H1 (cell line): ENCODE data around the gene MBNL1. TPM values are rescaled to one million over a fixed set of nuclear protein-coding genes. Genes with fewer than 3 reads are reported as not detected.

Source experiments
- CTCF ChIA-PET: fragments of 300-600 bp; sonication (Branson Sonifier 250); formaldehyde crosslinking; loops from one replicate; lab custom pipeline; 2021; ENCODE audit not compliant: partially characterized antibody; lab: Charles Lee
- POLR2A ChIA-PET: fragments of 300-600 bp; sonication (Branson Sonifier 250); formaldehyde crosslinking; loops from one replicate; lab custom pipeline; 2021; ENCODE audit warnings: inconsistent platforms; ENCODE audit not compliant: partially characterized antibody; lab: Charles Lee
- DNase-seq, 2 experiments: peaks; one replicate each; pipeline versions ENCODE4 v3.0.0 to v3.0.0-alpha.2; 2010 to 2022; ENCODE audit warnings: low spot score in 2 of 2, low read depth in 1 of 2, mixed read lengths in 1 of 2
- FAIRE-seq: peaks from 2 replicates; lab custom pipeline; 2011; peaks lifted over from hg19 to GRCh38; lab: Jason Lieb, UNC
- H2AFZ ChIP-seq: 2 replicates; pipeline ENCODE4 v1.8.1; 2012; ENCODE audit warnings: low read length, inconsistent platforms
- H2AK5ac ChIP-seq: 2 replicates; pipeline ENCODE4 v1.6.1; 2013; ENCODE audit warnings: low read depth, low read length
- H2BK120ac ChIP-seq: replicated peaks from 2 replicates; pipeline ENCODE3; 2013; ENCODE audit warnings: low read depth, low read length, inconsistent platforms
- H2BK12ac ChIP-seq: 2 replicates; pipeline ENCODE4 v1.6.1; 2013; ENCODE audit warnings: low read depth, low read length
- H2BK15ac ChIP-seq: 2 replicates; pipeline ENCODE4 v1.6.1; 2013; ENCODE audit warnings: low read length
- H2BK20ac ChIP-seq: 2 replicates; pipeline ENCODE4 v1.6.1; 2013; ENCODE audit warnings: low read length
- H2BK5ac ChIP-seq: 2 replicates; pipeline ENCODE4 v1.6.1; 2013; ENCODE audit warnings: low read depth, low read length
- H3K14ac ChIP-seq: 2 replicates; pipeline ENCODE4 v1.6.1; 2013; ENCODE audit warnings: inconsistent platforms; ENCODE audit not compliant: insufficient read length
- H3K18ac ChIP-seq: 2 replicates; pipeline ENCODE4 v1.6.1; 2013; ENCODE audit warnings: low read length; ENCODE audit errors: extremely low read depth
- H3K23ac ChIP-seq: 2 replicates; pipeline ENCODE4 v1.6.1; 2013; ENCODE audit warnings: inconsistent platforms; ENCODE audit not compliant: insufficient read length
- H3K23me2 ChIP-seq: 2 replicates; pipeline ENCODE4 v1.6.1; 2013; ENCODE audit warnings: low read depth, low read length
- H3K27ac ChIP-seq: 2 replicates; pipeline ENCODE4 v1.6.1; 2011; ENCODE audit warnings: low read depth, low read length, inconsistent platforms
- H3K27me3 ChIP-seq, 4 experiments: replicated peaks in 1 of 4; 1 replicate in 1 of 4; 2 replicates in 3 of 4; pipeline versions ENCODE4 v1.6.1 to v1.8.1; 2011 to 2013; ENCODE audit warnings: low read length in 3 of 4, mild to moderate bottlenecking in 3 of 4, inconsistent platforms in 2 of 4, mixed read lengths in 2 of 4, moderate library complexity in 1 of 4; ENCODE audit not compliant: control insufficient read depth in 3 of 4, insufficient read depth in 3 of 4; ENCODE audit errors: extremely low read depth in 1 of 4
- H3K36me3 ChIP-seq, 4 experiments: 2 replicates each; pipeline versions ENCODE4 v1.6.1 to v1.8.1; 2011 to 2013; ENCODE audit warnings: mild to moderate bottlenecking in 4 of 4, low read length in 3 of 4, moderate library complexity in 2 of 4, control low read depth in 1 of 4, inconsistent platforms in 1 of 4; ENCODE audit not compliant: insufficient read depth in 4 of 4, control insufficient read depth in 2 of 4
- H3K4ac ChIP-seq: replicated peaks from 2 replicates; pipeline ENCODE3; 2013; ENCODE audit warnings: low read length, low read depth, mixed read lengths, inconsistent platforms; ENCODE audit not compliant: insufficient read length
- H3K4me1 ChIP-seq, 4 experiments: replicated peaks in 1 of 4; 1 replicate in 1 of 4; 2 replicates in 3 of 4; pipeline versions ENCODE4 v1.6.1 to v1.8.1; 2011 to 2013; ENCODE audit warnings: low read length in 3 of 4, inconsistent platforms in 2 of 4, mixed read lengths in 1 of 4; ENCODE audit not compliant: insufficient read depth in 4 of 4, control insufficient read depth in 3 of 4
- H3K4me2 ChIP-seq, 2 experiments: 2 replicates each; pipeline versions ENCODE4 v1.6.1 to v1.8.1; 2011 to 2013; ENCODE audit warnings: low read depth in 2 of 2, low read length in 2 of 2, control low read depth in 1 of 2, inconsistent platforms in 1 of 2, mild to moderate bottlenecking in 1 of 2; ENCODE audit not compliant: insufficient read depth in 1 of 2
- H3K4me3 ChIP-seq, 4 experiments: fragments of 200-600, 300-600 bp in 1 of 4; sonication (generic), shearing (Covaris generic), sonication (Bioruptor Twin) in 1 of 4; 2 replicates each; pipeline versions ENCODE4 v1.5.1 to v1.8.1; 2011 to 2016; ENCODE audit warnings: low read length in 4 of 4, low read depth in 3 of 4, control low read depth in 2 of 4, inconsistent platforms in 2 of 4, mild to moderate bottlenecking in 2 of 4, mixed read lengths in 1 of 4, moderate library complexity in 1 of 4; ENCODE audit not compliant: insufficient read depth in 2 of 4; ENCODE audit errors: extremely low read depth in 1 of 4
- H3K56ac ChIP-seq: replicated peaks from 2 replicates; pipeline ENCODE3; 2013; ENCODE audit warnings: low read depth, mild to moderate bottlenecking, mixed read lengths, low read length, inconsistent platforms; ENCODE audit not compliant: insufficient read length
- H3K79me1 ChIP-seq: 2 replicates; pipeline ENCODE4 v1.6.1; 2013; ENCODE audit warnings: low read depth, low read length, control low read depth
- H3K79me2 ChIP-seq, 2 experiments: 2 replicates each; pipeline versions ENCODE4 v1.6.1 to v1.8.1; 2012 to 2013; ENCODE audit warnings: low read length in 2 of 2, mild to moderate bottlenecking in 2 of 2, inconsistent platforms in 1 of 2; ENCODE audit not compliant: insufficient read depth in 2 of 2, control insufficient read depth in 1 of 2
- H3K9ac ChIP-seq, 4 experiments: replicated peaks in 1 of 4; 1 replicate in 1 of 4; 2 replicates in 3 of 4; pipeline versions ENCODE4 v1.6.1 to v1.8.1; 2011 to 2013; ENCODE audit warnings: low read depth in 3 of 4, low read length in 3 of 4, control low read depth in 2 of 4, mild to moderate bottlenecking in 2 of 4, moderate library complexity in 2 of 4, inconsistent platforms in 1 of 4; ENCODE audit errors: extremely low read depth in 1 of 4
- H3K9me3 ChIP-seq, 2 experiments: 2 replicates each; pipeline versions ENCODE4 v1.6.1 to v1.8.1; 2012 to 2013; ENCODE audit warnings: mild to moderate bottlenecking in 2 of 2, moderate library complexity in 2 of 2, control low read depth in 1 of 2, inconsistent platforms in 1 of 2, low read depth in 1 of 2, low read length in 1 of 2, mixed read lengths in 1 of 2; ENCODE audit not compliant: insufficient read depth in 2 of 2
- H4K20me1 ChIP-seq, 2 experiments: replicated peaks in 1 of 2; 2 replicates each; pipeline versions ENCODE3 to v1.8.1; 2011 to 2013; ENCODE audit warnings: inconsistent platforms in 2 of 2, low read length in 2 of 2, mild to moderate bottlenecking in 1 of 2; ENCODE audit not compliant: insufficient read depth in 2 of 2, control insufficient read depth in 1 of 2
- H4K5ac ChIP-seq: 2 replicates; pipeline ENCODE4 v1.6.1; 2013; ENCODE audit warnings: low read length, low read depth, mixed read lengths, inconsistent platforms; ENCODE audit not compliant: insufficient read length
- H4K8ac ChIP-seq: 2 replicates; pipeline ENCODE4 v1.8.0; 2013; ENCODE audit warnings: mild to moderate bottlenecking, moderate library complexity, low read length, inconsistent platforms; ENCODE audit not compliant: insufficient read depth; ENCODE audit errors: extremely low read depth
- H4K91ac ChIP-seq: replicated peaks from 2 replicates; pipeline ENCODE3; 2013; ENCODE audit warnings: low read length, mixed read lengths, inconsistent platforms; ENCODE audit not compliant: insufficient read length
- CBX5 ChIP-seq: fragments of 300-800, 300-1000 bp; sonication (generic); IDR thresholded peaks from 2 replicates; pipeline ENCODE4 v1.7.1; 2016; ENCODE audit warnings: antibody characterized with exemption, low read length, low read depth
- EZH2 ChIP-seq: fragments of 200-600 bp; sonication (generic); IDR thresholded peaks from 2 replicates; pipeline ENCODE4 v1.7.1; 2012; ENCODE audit warnings: low read depth, mild to moderate bottlenecking, moderate library complexity, low read length, inconsistent platforms; ENCODE audit not compliant: severe bottlenecking
- SUZ12 ChIP-seq: fragments of 200-600 bp; sonication (generic); IDR thresholded peaks from 2 replicates; pipeline ENCODE4 v1.6.1; 2012; ENCODE audit warnings: mild to moderate bottlenecking, inconsistent platforms, low read length, moderate library complexity, mixed read lengths
- WGBS, 2 experiments: shearing (Covaris generic) in 1 of 2; methylation state at CpG; one replicate each; pipeline versions ENCODE4 v1.1.6 to v1.1.7; 2013 to 2015; ENCODE audit warnings: low lambda C conversion rate in 2 of 2, mixed read lengths in 2 of 2, inconsistent platforms in 1 of 2, low coverage in 1 of 2, missing lambda C conversion rate in 1 of 2; ENCODE audit not compliant: insufficient replicate concordance in 2 of 2, insufficient coverage in 1 of 2, insufficient read length in 1 of 2; ENCODE audit errors: extremely low coverage in 1 of 2, missing lambda C conversion rate in 1 of 2; 5-methylcytosine and 5-hydroxymethylcytosine counted together
- polyA plus RNA-seq, 7 experiments: library from polyadenylated mRNA; depleted of rRNA in 3 of 7; stranded (reverse) in 5 of 7; unstranded in 2 of 7; fragments of >200 nt in 5 of 7; fragments of 200-250 nt in 2 of 7; gene quantifications; 1 replicate in 5 of 7; 2 replicates in 1 of 7; 4 replicates in 1 of 7; pipeline versions ENCODE4 v1.2.1 to v1.2.3, GENCODE V29; 2011 to 2013; ENCODE audit warnings: missing spikeins in 2 of 7, mixed read lengths in 2 of 7
- total RNA-seq: library from RNA; stranded (reverse); fragmentation: NEBNext Ultra II Directional; extraction: Animal tissue kit (Norgen Biotek cat#: 25700); gene quantifications from 2 replicates; pipeline ENCODE4 v1.2.1, GENCODE V29; 2021

The MBNL1 gene
- total and polyA plus RNA-seq, 2 of the 8 experiments (the other 6 are each of a cell fraction or from before 2014, with no cell fraction given) = 5.0 to 16.4 TPM

DNA sequence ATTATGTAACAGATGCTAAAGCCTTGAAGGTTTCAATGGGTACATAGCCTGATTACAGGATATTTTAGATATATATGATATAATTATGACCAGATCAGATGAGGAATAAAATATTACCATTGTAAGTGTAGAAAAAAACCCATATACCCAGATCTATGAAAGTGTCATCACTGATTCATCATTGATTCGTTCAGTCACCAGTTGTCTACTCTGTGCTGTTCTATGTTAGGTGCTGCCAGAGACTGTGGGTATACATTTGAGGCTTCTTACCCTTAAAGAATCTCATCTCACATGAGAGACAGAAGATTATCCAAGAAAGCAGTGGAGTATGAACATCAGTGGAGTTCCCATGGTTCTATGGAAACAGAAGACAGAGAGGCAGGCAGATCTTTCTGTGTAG, 92.2 kb downstream of the MBNL1 start:
- Histone ChIP-seq H3K27me3 (no peaks in the 10 kb centered on the region), H2BK15ac (no peak overlapping the region), H3K79me2 (peaks cover 0 to 23% of the 10 kb centered on the region in 2 experiments; a peak in 2 of 4 replicates), H3K4me2 (no peak overlapping the region), H3K4me3 (no peak overlapping the region), H4K20me1 (no peaks in the 10 kb centered on the region), H3K79me1 (no peaks in the 10 kb centered on the region), H3K23me2 (no peaks in the 10 kb centered on the region), H3K9me3 (no peaks in the 10 kb centered on the region), H4K8ac (no peak overlapping the region), H3K14ac (no peak overlapping the region), H2BK5ac (no peak overlapping the region), H3K18ac (no peak overlapping the region), H2BK20ac (no peak overlapping the region), H3K23ac (no peak overlapping the region), H2BK12ac (no peak overlapping the region), H3K9ac (no peak overlapping the region), H4K91ac (no peak overlapping the region), H2AK5ac (no peak overlapping the region), H3K56ac (no peak overlapping the region), H2AFZ (no peak overlapping the region), H4K5ac (no peak overlapping the region), H2BK120ac (no peak overlapping the region), H3K36me3 (no peaks in the 10 kb centered on the region), H3K4ac (no peak overlapping the region), H3K4me1 (peaks cover 0 to 3% (median 0%) of the 10 kb centered on the region in 4 experiments; a peak in 1 of 7 replicates), H3K27ac (no peak overlapping the region)
- ChIA-PET POLR2A (no interaction called here), CTCF (interaction anchor here (1.3 kb wide), 1 partner anchor 15 kb away, joined by 3 read pairs; no protein-coding TSS in a partner anchor)
- WGBS, 2 experiments = 89% methylated on average over 1 of the region's 1 CpG; no CpG with 5 or more reads in 1 of the 2 experiments
- FAIRE-seq = no peak
- no peak for TF ChIP-seq EZH2
- TF ChIP-seq CBX5 = no peak
- no peak for TF ChIP-seq SUZ12
- no peak for DNase-seq
